NCI-H2029 (cell line): Measurements from ENCODE around the gene SHISAL1.

Experiments used
- DNase-seq: peaks from one replicate; lab custom pipeline; 2025; lab: John Stamatoyannopoulos, UW

Gene SHISAL1

DNA sequence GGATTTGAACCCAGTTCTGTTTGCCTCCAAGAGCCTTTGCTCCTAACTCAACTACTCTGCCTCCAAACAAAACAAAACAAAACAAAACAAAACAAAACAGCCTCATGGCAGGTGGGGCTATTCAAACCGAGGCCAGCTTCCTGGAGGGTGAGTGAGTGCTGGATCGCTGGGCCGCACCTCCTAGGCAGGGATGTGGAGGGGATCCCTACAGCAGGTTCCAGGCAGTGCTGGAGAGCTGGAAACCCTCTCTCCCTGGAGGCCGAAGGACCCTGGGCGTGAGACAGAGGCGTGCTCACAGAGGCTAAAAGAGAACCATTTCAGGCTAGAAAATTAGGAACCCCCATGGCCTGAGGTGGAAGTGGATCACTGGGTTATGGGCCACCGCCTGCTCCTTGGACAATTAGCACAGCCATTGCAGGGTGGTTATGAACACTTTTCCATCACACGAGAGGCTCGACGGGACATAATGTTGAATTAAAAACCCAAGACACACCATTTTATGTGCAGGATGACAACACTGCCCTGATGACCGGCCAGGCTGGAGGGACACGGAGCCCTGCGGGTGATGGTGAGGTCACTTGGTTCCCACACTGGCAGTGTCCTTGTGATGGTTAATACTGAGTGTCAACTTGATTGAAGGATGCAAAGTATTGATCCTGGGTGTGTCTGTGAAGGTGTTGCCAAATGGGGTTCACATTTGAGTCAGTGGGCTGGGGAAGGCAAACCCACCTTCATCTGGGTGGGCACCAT is 35.2 kb downstream of the SHISAL1 start:
- no peak for DNase-seq

DNA sequence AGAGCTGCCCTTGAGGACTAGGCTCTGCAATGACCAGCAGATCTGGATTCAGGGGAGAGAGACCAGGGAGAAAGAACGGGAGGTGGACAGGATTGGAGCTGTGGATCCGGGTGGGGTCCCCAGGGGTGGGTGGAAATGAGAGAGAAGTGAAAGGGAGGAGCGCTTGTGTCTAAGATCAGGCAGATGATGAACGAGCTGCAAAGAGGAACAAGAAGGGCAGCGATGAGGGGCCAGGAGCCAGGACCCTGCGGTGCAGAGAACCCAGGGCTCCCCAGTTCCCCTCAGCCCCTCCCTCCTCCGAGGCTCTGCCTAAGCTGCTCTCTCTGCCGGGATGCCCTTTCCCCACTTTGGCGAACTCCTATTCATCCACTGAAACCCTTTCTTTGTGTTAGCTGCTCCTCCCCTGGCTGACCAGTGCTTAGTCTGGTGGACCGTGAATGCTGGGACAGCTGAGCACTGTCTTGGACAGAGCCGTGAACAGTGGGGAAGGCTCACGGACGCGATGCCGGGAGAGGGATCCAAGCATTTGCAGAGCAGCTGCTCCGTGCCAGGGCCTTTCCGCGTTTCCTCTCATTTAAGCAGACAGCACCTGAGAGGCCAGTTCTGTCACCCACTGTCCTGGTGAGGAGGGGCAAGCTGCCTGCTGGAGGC is 35.9 kb downstream of the SHISAL1 start:
- no peak for DNase-seq

DNA sequence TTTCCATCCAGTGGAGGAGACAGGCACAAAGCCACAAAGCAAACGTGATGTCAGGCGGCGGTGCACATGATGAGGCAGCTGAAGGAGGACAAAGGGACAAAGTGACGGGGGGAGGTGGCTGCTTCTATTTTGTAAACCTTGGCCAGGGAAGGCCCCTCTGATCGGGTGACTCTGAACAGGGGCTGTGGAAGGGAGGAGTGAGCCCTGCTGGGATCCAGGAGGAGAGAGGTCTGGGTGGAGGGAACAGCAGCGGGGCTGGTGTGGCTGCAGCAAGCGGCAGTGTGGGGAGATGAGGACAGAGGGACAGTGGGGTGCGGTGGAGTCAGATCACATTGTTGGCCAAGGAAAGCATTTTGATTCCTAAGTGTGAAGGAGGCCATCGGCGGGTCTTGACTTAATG is 36.7 kb downstream of the SHISAL1 start:
- no peak for DNase-seq

DNA sequence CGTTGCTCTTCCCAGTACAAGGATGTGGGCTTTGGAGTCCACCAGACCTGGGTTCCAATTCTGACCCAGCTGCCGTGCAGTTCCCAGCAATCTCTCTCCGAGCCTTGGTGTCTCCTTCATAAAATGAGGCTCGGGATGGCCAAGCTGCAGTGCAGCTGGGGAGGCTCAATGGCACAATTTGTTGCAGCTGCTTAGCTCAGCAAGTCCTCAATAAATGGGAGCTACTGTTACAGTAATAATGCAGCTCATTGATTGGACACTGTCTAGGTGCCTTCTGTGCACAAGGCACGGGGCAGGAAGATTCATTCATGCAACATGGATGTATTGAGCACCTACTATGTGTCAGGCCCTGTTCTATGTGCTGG is 37.1 kb downstream of the SHISAL1 start:
- no peak for DNase-seq

DNA sequence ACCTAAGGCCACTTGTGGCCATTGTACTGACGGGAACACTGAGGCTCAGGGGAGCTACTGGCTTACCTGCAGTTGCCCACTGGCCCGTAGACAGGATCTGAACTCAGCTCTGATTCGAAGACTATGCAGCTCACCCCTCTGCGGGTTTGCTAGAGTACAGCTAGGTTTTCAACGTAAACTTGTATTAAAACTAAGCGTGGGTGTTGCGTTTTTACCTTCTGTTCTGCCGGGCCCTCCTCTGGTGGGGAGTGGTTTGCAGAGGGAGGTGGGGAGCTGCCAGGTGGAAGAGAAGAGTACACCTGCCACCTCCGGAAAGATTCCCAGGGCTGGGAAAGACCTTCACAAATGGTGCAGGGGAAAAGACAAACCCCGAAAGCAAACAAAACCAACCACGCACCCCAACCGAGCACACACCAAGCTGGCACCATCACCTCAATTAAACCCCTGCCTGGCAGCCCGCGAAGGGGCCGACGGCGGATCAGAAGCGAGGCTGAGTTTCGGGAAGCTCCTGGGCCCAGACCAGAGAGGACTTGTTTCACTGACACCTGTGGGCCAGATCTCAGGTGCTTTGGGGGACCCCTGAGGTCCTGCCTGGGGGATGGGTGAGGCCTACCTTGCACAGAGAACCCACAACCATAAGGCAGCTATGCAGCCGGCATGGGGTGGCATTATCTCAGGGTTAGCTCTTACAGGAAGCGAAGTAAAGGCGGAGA is 37.7 kb downstream of the SHISAL1 start:
- DNase-seq = no peak

DNA sequence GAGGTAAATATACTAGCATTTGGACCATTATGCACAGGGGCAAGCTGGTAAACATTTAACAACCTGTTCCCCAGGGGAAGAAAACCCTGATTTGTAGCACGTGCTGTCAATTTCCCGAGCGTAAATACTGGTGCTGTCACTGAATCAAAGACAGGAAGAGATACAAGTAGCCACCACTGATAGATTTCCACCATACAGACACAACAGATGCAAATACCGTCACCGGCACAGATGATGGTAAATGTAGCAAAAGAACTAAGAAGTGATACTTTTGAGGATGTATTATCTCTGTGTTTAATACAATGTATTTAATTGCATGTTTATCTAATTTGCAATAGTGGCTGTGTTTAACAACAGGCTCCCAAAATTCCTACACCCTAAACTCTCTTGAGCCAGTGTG is 39.6 kb downstream of the SHISAL1 start:
- DNase-seq = no peak

DNA sequence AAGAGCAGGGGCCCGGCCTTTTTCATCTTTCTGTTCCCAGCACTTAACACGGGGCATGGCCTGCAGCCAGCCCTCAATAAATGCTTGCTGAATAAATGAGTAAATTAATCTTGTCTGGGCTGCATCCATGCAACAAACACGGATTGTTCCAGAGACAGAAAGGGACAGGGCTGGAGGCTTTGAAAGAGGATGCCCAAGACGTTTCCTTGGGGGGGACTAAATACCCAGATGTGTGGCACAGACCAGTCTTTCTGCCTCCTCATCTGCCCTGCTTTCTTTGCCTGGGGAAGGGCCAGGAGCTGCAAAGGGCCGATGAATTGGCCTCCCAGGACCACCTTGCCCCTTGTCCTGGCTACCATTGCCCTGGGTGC is 40.4 kb downstream of the SHISAL1 start:
- no peak for DNase-seq

DNA sequence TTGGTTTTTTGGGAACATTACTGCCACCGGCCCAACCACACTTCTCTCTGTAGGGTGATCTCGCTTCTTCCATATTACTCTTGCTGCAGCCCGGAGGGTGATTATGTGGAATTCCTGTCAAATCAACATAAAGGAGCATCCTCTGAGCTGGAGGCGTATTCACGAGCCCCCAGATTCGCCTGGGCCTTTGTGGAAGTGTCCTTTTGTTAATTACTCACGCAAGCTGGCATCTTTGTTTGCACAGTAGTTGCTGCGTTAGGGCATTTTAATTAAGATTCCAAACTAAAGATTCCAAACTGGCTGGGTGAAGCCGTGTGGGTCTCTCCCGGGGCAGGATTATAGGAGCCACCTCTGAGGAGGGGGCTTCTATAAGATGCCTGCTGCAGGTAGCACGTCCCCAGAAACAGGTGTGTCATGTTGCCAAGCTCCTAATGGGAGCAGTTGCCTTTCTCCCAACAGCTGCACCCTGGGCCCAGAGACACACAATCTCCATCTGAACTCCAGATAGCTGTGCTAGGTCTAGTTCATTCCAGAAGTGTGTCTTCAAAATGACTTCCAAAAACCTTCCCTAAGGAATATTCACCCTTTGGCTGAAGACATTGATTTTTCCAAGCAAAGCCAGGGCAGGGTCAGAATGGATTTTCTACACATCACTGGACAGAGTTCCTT is 40.9 kb downstream of the SHISAL1 start:
- DNase-seq = no peak

DNA sequence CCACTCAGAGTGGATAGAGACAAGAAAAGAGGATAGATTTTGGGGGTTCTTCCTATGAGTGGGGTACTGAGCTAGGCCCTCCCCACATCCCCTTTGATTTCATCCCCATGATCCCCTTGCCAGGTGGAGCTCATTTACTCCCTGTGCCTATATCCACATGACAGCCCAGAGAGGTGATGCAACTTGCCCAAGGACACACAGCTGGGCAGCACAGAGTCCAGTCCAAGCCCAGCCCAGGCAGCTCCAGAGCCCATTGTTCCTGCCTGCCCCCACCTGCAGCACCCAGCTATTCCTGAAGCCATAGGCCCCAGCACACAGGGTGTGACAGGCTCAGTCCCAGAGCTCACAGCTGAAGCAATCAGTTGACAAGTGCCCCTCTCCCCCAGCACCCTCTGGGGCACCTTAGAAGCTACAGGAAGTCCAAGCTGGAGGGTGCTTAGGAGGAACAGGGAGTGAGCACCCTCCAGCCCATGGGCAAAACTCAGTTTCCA is 41.7 kb downstream of the SHISAL1 start:
- no peak for DNase-seq

DNA sequence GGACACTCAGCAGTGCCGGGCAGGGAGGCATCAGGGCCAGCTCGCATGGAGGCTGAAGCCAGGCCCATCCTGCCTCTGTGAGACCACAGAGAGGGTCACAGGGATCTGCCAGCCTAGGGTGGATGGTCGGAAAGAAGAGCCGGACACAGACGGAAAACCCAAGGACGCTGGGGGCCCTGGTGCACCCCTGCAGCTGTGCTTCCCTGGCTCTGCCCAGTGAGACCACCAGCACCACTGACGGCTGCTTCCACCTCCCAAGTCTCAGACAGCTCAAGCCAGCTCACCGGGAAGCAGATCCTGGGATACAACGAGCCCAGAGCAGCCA is 42.2 kb downstream of the SHISAL1 start:
- no peak for DNase-seq

DNA sequence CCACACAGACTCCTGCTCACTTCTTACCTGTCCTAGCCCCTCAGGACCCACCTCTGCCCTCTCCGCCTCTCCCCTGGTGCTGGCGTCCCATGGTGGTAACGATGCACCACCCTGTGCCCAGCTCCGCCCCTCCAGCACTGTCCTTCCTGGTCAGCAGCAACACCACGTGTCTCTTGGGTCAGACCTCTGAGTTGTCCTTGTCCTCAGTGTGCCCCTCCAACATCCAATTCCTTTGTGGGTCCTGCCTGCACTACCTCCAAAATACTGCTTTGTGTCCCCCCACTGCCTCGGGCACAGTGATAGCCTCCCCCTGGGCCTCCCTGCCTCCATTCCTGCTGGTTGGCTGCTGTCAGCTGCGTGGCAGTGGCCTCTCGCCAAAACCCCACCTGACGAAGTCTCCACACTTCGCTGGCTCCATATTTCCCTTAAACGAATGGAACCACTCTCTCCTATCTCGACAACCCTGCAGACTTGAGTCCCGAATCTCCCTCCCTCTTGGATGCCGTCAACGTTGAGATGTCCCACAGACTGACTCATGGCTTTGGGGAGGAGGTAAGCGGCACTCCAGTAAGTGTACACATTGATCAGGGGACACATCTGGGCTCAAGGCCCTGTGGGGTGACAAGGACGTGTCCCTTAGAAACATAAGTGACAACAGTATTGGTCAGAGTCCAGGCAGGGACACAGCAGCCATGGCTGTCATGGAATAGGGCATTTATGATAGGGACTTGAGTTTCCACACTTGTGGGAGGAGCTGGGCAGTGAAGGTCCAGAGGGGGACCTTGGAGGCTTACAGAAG is 42.8 kb downstream of the SHISAL1 start:
- no peak for DNase-seq

DNA sequence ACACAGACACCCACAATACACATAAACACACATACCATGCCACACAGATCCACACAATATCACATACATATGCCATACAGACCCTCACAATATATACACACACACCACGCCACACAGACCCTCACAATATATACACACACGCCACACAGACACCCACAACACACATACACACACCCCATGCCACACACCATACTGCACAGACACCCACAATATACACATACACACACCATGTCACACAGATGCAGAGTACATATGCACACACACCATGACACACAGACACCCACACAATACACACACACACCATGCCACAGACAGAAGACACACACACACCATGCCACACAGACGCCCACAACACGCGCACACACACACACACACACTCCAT is 43.6 kb downstream of the SHISAL1 start:
- no peak for DNase-seq

DNA sequence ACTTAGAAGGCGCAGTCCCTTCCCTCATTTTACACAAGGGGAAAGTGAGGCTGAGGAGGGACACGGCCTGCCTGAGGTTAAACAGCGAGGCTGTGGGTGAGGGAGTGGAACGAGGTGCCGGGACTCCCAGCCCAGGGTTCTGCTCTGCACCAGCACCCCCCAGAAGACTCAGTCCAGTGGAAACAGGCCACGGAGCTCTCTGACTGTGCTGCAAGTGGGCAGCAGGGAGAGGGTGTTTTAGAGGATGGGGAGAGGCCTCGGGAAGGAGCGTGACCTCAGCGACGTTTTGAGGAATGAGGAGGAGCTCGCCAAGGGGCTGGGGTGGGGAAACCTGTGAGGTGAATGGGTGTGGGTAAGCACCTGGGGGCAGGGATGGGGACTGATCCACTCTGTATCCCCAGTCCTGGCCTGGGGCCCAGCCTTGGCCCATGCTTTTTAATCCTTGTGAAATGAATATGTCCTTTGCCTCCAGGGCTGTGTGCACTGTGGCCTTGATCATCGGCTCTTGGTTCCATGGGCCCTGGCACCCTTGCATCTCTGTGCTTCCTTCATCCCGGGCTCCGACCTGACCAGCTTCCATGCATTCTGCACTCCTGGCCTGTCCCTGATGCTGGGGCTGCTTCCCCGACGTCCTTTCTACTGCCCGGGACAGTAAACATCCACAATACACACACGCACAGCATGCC is 44.2 kb downstream of the SHISAL1 start:
- no peak for DNase-seq

DNA sequence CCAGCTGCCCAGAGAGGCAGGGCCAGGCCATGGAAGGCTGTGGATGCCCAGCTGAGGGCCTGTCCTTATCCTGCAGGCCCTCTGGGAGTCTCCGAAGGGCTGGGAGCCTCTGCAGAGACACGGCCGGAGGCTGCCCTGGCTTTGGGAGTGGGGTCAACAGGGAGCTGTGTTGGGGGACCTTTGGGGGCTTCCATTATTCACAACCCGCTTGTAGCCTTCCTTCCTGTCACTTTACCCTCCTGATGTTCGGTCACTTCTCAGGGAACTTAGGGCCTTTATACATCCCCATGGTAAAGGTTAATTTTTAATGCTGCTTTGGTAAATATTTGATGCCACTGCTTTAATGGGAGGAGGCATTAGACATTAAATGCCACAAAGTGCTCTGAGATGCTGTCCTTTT is 44.9 kb downstream of the SHISAL1 start:
- no peak for DNase-seq

DNA sequence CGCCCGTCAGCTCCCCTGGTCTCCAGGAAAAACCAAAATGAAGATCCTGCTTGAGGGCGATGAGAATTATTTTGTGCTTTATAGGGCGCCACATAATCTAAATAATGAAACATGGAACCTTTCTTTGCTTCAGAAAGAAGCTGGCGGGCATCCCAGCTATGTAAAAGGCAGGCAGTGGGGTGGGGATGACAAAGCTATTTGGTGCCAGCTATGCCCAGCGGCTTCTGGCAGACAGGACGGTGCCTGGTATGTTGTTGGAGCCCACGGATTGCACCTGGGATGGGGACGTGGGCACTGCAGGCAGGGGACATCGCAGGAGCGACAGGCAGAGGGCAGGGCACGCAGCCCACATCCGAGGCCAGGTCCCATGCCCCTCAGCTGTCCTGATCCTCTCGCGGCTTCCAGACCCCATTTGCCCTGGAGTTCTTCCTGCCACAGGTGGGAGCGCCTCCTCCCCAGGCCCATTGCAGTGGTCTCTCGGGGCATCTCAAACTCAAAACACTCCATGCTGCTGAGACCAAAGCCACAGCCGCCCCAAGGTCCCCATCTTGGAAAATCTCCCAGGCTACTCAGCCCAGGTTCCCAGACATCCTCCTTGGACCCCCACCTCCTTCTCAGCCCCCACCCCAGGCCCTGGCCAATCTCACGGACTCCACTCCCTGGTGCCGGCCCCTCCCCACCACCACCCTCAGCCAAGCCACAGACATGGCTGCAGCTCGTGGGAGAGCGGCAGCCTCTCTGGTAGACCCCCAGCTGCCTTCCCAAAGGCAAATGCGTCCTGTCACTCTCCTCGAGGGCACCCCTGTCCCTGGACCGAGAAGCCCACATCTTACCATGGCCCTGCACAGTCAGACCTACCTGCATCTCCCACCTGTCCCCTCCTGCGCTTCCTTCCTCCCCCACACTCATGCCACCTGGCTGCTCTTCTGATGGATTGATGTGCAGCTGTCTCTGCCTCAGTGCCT is 45.7 kb downstream of the SHISAL1 start:
- no peak for DNase-seq

DNA sequence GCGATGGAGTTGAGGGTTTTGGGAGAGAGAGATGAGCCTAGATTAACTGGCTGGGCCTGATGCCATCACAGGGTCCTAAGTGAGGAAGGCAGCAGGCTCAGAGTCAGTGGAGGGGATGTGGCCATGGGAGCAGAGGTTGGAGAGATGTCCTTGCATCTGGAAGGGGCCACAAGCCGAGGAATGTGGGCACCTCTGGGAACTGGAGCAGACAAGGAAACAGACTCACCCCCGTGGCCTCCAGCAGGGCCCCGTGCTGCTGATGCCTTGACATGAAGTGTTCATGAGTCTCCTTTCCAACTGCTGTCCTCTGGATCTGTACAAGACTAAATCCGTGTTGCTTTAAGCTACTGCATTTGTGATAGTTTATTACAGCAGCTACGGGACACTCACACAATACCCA is 49.2 kb downstream of the SHISAL1 start:
- DNase-seq = no peak

DNA sequence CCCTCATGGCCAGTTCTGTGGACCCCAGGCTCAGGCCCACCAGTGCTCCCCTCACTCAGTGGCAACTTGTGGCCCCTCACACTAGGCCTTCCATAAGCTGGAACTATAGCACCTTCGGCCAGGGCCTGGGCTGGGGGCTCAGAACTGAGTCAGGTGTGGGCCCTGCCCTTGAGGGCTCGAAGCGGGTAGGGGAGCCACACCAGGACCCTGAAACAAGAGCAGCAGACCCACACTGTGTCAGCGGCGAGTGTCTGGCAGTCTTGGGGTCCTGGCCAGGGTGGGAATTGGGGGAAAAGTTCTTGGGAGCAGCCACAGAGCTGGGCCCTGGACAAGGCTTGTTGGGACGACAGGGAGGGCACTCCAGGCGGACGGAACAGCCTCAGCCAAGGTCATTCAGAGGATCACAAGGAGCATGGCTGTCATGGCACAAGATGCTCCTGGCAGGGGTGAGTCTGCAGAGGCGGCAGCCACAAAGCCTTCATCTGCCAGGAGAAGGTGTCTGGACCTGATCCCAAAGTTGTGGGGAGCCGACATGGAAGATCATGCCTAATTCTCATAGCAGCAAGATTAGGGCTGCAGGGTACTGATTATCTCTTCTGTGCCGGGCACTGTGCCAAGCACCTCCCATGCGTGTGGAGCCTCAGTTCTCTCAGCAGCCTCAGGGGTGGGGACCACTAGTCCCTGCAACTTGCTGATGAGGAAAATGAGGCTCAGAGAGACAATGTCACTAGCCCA is 50.7 kb downstream of the SHISAL1 start:
- no peak for DNase-seq

DNA sequence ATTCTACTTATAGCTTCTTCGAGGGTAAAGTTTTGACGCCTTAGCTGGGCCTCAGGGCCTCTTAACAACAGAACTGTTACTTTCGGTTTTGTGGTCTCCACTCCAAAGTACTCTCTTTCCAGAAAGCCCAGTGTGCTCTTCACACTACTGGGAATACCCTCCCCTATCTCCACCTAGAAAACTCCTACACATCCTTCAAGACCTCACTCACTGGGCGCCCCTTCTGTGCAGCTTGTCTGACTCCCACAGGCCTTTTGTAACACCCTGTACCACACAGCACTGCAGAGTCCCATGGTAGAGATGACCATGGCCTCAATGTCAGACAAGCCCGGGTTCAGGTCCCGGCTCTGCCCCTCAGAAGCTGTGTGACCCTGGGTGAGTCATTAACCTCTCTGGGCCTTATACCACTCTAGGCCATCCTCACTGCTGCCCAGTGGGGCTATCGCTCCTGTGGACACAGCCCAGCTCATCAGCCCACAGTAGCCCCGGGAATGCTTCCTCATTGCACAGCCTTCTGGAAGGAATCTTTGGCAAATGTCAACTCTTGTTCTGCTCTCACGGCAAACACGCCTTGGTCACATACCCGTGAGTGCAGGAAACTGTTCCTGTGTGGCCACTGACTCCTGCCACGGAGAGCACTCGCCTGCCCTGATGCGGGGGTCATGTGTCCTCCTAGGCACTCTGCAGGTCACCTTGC is 51.4 kb downstream of the SHISAL1 start:
- no peak for DNase-seq
